Suprapubic skin (tissue), 3 donors: ENCODE results near the gene RABEP1.

ENCODE experiments used
- CTCF ChIP-seq, 2 donors: fragments of 200-600 bp in 1 of 2; fragments of 450-650 bp in 1 of 2; sonication (generic) in 1 of 2; IDR thresholded peaks; one replicate each; pipeline ENCODE4 v1.5.1; 2016 to 2019; ENCODE audit warnings: antibody characterized with exemption in 2 of 2, mild to moderate bottlenecking in 1 of 2, moderate library complexity in 1 of 2
- EP300 ChIP-seq: sonication (generic); formaldehyde crosslinking; IDR thresholded peaks from one replicate; pipeline ENCODE4 v1.6.1; 2017; ENCODE audit warnings: antibody characterized with exemption
- POLR2A ChIP-seq, 2 donors: fragments of 450-650 bp; IDR thresholded peaks; one replicate each; pipeline ENCODE4 v1.6.1; 2017; ENCODE audit warnings: antibody characterized with exemption in 2 of 2, mild to moderate bottlenecking in 2 of 2, moderate library complexity in 2 of 2

GRCh38 chr17:5362162-5362811 lies 80.2 kb downstream of the RABEP1 start:
- no peak for TF ChIP-seq EP300
- TF ChIP-seq POLR2A (IDR thresholded peaks at IDR 0.05), result no peak
- no peak for TF ChIP-seq CTCF (IDR thresholded peaks at IDR 0.05)
